HPDE6-E6E7 (cell line): ENCODE results near the gene PAEP.
"Not testable (repeated sequence)": the region's sequence is repeated elsewhere in the genome, so short reads cannot be mapped to it uniquely, and the experiment has no call there.

ENCODE experiments used
- DNase-seq: peaks from one replicate; pipeline ENCODE4 v3.0.0; 2011; ENCODE audit warnings: missing footprints; ENCODE audit errors: extremely low spot score

The PAEP gene

DNA sequence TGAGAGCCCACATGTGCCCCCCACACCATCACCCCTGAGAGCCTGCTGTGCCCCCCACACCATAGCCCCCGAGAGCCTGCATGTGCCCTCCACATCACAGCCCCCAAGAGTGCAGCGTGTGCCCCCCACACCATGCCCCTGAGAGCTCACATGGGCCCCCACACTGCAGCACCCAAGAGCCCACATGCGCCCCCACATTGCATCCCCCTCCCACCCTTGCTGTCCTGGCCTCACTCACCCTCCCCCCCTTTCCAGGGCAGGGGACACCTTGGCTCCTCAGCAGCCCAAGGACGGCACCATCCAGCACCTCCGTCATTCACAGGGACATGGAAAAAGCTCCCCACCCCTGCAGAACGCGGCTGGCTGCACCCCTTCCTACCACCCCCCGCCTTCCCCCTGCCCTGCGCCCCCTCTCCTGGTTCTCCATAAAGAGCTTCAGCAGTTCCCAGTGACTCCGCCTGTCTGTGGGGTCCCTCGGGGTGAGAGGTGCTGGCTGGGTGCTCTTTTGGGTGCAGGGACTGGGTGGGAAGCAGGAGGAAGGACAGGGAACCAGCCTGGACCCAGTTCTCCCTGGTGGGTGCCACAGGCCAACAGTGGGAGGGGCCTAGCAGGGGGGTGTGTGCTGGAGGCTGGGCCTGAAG is 35.3 kb upstream of the PAEP start:
- DNase-seq = no peak

DNA sequence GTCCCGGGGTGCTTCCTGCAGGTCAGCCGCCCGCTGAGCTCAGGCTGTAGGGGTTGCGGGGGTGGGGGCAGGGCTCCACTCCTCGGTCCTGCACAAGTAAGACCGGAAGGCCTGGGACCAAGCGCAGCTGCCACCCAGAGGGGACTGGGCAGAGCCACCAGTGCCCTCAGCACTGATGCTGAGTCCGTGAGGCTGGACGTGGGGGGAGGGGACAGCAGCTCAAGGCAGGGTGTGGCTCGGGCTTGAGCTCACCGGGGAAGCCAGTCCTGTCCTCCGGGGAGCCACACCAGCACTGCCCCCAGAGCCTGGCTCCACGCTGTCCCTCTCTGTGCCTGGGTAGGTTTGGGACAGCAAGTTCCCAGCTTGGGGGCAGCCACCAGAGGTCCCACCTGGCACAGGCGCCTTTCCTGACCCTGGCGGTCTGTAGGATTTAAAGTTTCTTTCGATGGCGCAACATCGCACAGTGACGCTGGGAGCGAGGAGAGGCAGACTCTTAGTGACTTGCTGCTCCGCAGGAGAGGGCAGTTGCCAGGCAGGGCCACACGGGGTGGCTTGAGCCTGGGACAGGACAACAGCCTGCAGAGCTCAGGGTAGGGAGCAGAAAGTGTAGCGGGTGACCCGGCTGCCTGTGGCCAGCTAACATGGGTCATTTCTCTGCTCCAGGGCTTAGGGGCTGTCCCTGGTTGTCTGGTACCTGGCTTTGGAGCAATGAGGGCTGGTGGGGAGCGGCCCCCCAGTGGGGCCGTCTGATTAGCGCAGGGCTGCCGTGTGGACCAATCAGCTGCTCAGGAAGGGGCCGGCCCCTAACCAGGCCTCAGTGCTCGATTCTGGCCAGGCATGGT is 34.6 kb upstream of the PAEP start:
- DNase-seq = no peak

DNA sequence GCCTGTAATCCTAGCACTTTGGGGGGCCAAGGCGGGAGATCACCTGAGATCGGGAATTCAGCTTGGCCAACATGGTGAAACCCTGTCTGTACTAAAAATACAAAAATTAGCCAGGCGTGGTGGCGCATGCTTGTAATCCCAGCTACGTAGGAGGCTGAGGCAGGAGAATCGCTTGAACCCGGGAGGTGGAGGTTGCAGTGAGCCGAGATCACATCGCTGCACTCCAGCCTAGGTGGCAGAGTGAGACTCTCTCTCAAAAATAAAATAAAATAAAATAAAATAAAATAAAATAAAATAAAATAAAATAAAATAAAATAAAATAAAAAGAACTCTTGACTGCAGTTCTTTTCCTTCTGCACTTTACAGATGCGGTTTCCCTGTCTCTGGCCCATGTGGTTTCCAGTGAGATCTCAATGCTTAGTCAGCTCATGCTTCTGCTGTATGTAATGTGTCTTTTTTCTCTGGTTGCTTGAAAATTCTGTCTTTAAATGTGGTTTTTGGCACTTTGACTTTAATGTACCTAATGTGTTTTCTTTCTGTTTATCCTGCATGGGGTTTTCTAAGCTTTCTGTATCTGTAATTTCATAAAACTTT is 32.6 kb upstream of the PAEP start:
- DNase-seq = not testable (repeated sequence)

DNA sequence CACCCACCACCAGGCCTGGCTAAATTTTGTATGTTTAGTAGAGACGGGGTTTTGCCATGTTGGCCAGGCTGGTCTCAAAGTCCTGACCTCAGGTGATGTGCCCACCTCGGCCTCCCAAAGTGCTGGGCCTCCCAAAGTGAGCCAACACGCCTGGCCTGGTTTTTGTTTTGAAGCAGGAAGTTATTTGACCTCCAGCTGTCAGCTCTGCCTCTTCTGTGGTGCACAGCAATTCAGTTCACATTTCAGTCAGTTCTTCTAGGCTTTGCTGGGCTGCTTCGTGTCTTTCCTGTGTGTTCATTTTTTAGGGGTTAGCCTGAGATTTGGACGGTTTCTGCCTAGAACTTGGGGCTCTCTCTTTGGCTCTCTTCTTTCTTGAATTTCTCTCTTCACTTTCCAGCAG is 31.4 kb upstream of the PAEP start:
- DNase-seq = no peak

DNA sequence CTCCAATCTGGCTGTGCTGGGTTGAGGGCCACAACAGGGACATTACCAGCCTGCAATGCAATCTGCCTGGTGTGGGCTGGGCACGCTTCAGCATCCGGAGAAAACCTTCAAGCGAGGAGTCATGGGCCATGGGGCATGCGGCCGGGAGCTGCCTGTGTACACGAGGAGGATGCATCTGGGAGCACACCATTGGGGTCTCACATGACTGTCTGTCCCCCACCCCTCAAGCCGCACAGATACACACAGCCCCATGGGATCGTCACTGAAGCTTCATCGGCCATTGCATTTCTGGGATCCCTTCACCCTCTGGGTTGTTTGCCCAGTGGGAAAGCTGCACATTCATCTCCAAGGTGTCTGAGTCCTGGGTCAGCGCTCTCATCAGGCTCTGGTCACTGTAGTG is 30.5 kb upstream of the PAEP start:
- DNase-seq = no peak

DNA sequence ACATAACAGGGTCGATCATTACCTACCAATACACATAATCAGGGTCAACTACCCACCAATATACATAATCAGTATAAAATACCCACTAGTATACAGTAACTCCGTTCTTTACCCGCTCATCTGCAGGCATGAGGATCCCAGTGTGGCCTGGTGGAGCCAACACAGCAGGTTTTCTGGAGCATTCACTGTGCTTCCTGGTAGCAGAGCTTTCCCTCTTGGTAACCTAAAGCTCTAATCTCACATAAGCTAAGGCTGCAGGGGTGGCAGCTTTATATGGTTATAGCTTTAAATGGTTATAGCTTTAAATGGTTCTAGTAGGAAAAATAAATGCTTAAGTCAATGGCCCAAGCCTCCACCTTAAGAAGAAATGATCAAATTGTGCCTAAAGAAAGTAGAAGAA is 28.4 kb upstream of the PAEP start:
- DNase-seq = no peak

DNA sequence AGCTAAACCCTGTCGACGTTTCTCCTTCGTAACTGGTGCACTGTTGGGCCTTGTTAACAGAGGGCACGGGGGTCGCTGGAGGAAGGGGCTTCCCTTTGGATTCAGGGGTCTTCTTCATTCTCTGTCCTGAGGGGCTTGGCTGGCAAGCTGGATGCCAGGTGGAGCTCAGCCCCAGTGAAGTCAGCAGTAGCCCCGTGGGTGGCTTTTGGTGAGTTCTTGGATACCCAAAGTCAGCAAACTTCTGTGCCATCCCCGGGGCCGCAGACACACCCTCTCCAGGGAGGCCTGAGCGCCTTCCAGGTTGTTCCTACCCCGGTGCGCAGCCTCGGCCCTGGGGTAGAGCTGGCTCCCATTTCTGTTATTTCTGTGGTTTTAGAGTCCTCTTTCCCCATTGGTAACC is 27.9 kb upstream of the PAEP start:
- DNase-seq = no peak

DNA sequence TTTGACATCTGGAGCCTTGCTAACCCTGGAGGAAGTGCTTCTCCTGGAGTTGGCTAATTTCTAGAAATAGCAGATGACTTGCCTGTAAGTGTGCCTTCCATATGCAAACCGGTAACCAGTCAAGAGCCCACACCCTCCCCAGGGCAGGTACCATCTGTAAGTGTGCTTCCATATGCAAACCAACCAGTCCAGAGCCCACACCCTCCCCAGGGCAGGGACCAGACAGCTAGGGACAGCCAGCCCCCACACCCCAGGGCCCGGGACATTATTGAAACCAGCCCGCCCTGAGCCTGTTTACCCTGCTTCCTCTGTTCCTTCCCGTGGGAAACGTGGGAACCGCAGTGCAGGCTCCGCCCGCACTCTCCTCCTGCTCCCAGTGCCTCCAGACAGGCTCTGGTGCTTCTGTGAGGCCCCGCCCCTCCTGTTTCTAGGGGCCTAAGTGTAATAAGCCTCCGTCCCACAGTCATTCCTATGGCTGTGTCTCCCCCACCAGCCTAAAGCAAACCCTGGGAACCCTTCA is 27.3 kb upstream of the PAEP start:
- not testable (repeated sequence) for DNase-seq

DNA sequence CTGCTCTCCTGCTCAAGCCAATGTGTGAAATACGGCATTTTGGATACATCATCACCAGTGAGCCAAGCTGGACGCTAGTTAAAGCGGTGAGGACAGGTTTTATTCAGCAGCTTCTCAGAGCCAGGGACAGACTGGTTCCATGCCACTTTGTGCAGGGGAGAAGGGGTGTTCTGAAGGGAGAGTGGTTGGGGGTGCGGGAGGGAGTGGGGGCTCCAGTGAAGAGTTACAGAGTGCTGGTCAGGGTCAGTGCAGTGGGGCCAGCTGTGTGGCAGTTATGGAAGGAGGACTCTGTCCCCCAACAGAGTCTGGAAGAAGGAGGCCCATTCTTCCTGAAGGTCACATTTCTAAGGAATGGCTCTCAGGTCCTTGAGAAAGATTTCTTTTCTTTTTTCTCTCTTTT is 26.7 kb upstream of the PAEP start:
- DNase-seq = not testable (repeated sequence)

DNA sequence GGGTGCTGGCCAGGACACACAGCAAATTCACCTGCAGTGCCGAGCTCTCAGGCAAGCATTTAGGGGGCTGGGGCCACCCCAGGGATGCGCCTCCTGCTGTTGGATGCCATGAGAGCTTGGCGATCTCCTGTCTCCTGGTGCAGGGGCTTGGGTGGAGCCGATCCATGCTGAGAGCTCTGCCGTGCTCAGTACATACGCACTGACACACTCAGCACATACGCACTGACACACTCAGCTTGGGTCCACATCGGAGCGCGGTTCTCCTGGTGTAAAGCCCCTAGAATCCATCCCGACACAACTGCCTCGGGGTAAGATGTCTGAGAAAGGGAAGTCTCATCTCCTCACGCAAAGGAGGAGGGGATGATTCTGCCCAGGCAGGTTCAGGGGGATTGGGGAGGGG is 25.9 kb upstream of the PAEP start:
- DNase-seq = not testable (repeated sequence)

DNA sequence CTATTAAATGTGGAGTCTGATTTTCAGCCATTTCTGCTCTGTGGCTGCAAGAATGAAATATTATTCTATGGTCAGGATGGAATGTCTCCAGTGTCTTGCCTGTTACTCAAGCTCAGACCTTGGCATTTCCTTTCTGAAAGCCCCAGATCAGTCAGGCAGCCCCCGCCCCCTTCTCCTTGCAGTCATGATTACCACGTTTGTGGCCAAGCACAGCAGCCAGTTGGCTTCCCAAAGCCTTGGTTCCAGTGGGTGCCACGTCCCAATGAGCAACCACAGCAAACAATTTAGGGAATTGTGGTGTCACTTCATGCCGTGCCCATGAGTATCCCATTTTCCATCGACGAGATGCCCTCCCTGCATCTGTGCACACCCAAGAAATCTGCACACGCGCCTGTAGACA is 25.3 kb upstream of the PAEP start:
- no peak for DNase-seq

DNA sequence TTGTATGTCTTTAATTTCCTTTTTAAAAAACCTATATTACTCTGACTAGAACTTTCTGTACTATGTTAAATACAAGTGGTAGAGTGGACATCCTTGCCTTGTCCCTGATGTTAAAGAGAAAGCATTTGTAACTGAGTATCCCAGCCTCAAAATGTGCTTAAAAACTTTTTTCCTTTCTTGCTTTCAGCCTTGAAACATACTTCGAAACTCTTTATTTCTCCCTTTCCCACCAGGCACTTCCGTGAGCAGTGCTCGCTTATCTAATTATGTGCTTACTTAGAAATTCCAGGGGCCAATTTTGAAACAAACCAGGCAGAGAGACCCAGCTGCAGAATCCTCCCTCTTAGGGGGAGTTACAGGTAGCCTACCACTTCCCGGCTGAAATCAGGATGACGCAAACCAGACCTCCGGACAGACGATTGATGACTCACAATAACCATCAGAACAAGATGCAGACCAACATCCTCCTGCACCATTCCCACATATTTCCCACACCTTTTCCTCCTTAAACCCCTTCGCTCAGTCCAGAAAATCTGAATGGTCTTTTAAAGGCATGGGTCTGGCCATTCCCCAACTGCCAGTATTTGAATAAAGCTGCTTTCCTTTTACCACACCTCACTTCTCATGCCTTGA is 18.2 kb upstream of the PAEP start:
- DNase-seq = not testable (repeated sequence)

DNA sequence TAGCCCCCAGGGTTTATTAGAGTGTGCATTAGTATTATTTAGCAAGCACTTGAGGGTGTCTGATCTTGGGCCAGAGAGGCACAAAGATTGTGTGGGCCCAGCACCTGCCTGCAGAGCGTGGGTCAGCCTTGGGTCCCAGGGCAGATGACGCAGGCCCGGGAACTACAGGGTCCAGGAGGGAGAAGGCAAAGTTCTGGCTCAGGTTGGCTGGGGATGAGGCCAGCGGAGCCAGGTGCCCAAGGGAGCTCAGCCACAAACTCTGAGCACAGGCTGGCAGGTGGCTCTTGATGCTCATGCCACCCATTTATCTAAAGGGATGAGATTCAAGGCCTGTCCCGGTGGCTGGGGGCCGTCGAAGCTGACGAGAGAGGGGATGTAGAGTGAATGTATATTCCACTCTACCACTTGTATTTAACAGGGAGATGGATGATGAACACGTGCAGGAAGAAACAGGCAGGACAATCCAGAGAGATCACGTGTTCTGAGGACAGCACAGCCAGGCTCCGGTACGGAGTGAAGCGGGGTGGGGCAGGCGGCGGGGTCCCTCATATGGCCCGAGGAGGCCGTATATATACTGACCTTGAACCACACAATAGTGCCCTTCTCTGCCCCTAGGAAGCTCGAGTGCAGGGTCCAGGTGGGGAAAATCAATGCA is 16.4 kb upstream of the PAEP start:
- DNase-seq = no peak

DNA sequence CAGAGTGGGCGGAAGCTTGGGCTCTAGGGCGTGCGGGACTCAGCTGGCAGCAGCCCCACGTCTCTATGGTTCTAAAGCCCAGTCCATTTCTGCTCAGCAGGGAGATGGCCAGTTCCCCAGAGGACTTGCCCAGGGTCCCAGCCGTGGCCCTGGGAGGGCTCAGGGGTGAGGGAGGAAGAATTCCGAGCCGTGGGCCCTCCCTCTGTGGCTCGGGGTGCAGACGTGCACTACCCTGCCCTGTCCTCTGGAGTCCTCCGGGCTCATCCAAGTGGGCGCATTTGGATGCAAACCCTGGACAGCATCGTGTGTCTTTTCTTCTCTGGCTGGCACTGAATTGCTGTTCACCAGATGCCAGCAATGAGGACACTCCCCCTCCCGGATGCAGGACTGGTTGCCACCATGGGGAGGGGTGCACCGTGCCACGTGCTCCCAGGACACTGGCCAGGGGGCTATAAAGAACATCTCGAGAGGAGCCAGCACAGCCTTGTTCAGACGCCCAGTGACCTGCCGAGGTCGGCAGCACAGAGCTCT is 15.8 kb upstream of the PAEP start, which contains the start of gene OBP2A:
OBP2A (plus strand) TSS at position 481 of the 531 bp plus-strand sequence. CDS start 55 bp downstream, outside the sequence.
- not testable (repeated sequence) for DNase-seq

DNA sequence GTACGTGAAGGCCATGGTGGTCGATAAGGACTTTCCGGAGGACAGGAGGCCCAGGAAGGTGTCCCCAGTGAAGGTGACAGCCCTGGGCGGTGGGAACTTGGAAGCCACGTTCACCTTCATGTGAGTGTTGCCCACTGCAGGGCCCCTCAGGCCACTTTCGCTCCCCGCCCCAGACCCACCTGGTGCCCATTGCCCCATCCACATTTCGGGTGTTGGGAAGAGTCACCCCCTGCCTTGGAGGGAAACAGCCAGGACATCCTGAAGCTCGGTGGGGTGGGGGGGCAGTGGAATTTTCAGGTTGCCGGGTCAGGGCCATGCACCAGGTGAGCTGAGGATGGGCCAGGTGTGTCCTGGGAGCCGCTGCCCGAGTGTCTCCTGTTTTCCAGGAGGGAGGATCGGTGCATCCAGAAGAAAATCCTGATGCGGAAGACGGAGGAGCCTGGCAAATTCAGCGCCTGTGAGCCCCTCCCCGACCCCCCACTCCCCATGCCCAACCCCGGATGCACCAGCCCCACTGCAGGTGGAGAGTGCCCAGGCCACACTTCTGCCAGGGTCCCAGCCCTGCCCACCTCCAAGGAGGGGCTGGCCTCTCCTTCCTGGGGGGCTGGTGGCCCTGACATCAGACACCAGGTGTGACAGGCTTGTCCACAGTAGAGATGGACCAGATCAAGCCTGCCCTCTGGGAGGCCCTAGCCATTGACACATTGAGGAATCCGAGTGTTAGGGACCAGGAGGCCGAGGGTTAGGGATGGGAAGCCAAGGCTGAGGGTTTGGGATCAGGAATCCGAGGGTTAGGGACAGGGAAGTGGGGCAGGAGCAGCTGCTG is 14.6 kb upstream of the PAEP start:
- DNase-seq = not testable (repeated sequence)

DNA sequence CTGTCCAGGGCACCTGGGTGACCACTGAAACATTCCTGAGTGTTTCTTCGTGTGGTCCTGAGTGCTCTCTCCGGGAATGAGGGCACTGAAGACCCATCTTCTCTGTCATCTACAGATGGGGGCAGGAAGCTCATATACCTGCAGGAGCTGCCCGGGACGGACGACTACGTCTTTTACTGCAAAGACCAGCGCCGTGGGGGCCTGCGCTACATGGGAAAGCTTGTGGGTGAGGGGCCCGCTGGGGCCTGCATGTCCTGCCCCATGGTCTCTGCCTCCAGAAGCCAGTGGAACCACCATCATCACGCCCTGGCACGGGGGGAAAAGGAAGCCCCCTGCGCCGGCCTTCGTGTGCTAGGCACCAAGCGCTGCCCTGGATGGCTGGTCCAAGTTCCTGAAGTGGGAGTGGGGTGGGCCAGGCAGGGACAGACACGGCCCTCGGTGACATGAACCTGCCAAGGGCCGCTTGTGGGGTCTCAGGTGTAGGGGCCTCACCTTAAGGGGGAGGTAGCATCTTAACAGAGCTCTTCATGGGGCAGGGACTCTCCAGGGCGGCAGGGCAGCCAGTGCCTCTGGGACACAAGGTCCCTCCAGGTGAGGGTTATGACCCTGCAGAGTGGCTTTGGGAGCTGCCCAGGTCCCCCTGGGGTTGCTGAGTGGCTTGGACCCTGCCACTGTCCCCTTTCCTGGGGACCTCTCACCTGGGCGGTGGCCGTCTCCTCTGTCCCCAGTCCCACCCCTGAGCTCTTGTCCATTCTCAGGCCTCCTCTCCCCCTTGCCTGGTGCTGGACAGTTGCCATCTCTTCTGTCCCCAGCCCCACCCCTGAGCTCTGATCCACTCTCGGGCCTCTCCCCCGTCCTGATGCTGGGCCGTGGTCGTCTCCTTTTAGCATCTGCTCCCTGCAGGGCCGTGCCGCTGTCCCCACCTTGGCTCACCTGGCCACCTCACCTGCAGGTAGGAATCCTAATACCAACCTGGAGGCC is 13.5 kb upstream of the PAEP start:
- no peak for DNase-seq

DNA sequence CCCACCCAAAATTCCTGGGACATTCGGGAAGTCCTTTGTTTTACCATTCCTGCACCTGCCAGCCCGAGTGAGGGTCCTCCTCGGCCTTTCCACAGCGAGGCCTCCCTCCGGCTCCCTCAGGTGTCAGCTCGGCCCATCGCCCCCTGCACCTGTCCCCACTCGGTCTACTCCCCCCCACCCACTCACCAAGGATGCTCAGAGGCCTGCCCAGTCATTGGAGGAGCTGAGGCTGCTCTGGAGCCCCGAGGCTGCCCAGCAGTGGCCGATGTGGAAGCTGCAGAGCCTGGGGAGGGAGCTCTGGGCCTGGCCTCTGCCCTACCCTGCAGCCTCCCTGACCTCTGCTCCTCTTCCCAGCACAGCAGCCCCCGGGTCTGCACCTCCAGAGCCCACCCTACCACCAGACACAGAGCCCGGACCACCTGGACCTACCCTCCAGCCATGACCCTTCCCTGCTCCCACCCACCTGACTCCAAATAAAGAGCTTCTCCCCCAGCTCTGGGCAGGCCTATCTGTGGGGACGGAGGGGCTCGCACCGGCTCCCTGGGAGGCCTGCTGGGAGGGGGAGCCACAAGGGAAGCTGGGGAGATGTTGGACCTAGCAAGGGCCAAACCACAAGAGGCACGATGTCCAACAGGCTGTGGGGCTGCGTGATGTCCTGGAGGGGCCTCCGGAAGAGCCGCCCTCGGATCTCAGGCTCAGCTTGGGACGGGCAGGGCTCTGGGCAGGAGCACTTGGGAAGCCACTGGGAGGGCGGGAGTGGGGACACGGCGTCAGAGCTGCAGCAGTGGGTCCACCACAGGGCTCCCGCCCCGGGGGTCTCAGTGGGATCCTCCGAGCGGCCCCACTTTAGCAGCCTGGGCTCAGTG is 11.8 kb upstream of the PAEP start:
- not testable (repeated sequence) for DNase-seq

DNA sequence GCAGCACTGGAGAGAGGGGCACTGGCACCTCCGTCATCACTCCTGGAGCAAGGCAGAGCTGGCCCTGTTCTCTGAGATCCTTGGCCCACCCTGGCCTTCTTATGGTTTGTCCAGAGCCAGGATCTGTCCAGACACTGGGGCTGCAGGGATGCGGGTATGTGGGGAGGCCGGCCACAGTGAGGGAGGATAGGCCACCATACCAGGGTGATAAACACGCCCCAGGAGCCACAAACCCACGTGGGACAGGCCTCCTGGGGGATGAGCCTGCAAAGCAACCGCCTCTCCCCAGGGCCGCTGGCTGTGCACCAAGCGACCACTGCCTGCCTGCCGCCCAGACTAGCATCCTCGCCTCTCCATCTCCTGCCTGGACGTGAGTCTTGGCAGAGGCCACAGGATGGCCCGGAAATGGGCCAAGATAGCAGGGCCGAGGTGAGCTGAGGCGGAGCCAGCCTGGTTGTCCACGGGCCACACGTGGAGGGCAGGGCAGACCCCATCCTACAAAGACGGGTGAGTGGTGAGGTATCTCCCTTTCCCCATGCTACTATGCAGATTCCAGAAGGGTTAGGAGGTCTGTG is 11.1 kb upstream of the PAEP start:
- no peak for DNase-seq
